Subcutaneous abdominal adipose tissue (tissue), 5 donors: ENCODE results near the gene UGT2B7.
"Not testable (repeated sequence)": the region's sequence is repeated elsewhere in the genome, so short reads cannot be mapped to it uniquely, and the experiment has no call there.

Experiments
- H3K27ac ChIP-seq: one replicate; pipeline ENCODE4 v1.7.0; 2013; ENCODE audit warnings: low read depth, mild to moderate bottlenecking, inconsistent platforms, low read length, moderate library complexity
- H3K27me3 ChIP-seq, 5 donors: one replicate each; pipeline ENCODE4 v1.7.0; 2013; ENCODE audit warnings: low read length in 5 of 5, inconsistent platforms in 1 of 5; ENCODE audit not compliant: control insufficient read depth in 5 of 5, insufficient read depth in 4 of 5
- H3K36me3 ChIP-seq, 5 donors: one replicate each; pipeline ENCODE4 v1.7.0; 2013; ENCODE audit warnings: low read length in 5 of 5; ENCODE audit not compliant: control insufficient read depth in 5 of 5, insufficient read depth in 5 of 5
- H3K4me1 ChIP-seq, 5 donors: one replicate each; pipeline ENCODE4 v1.7.0; 2013; ENCODE audit warnings: low read length in 5 of 5, mild to moderate bottlenecking in 3 of 5, moderate library complexity in 1 of 5; ENCODE audit not compliant: control insufficient read depth in 5 of 5, insufficient read depth in 5 of 5
- H3K4me3 ChIP-seq, 5 donors: one replicate each; pipeline ENCODE4 v1.7.0; 2013; ENCODE audit warnings: low read length in 5 of 5, low read depth in 1 of 5
- H3K9ac ChIP-seq, 5 donors: one replicate each; pipeline ENCODE4 v1.7.0; 2013; ENCODE audit warnings: low read length in 5 of 5, mild to moderate bottlenecking in 4 of 5, moderate library complexity in 3 of 5
- H3K9me3 ChIP-seq, 5 donors: one replicate each; pipeline ENCODE4 v1.7.0; 2013; ENCODE audit warnings: low read length in 5 of 5; ENCODE audit not compliant: control insufficient read depth in 5 of 5
- donor health status: healthy.
- donor health status: healthy.
- donor health status: healthy.
- donor health status: healthy.
- donor health status: healthy.

The UGT2B7 gene

DNA sequence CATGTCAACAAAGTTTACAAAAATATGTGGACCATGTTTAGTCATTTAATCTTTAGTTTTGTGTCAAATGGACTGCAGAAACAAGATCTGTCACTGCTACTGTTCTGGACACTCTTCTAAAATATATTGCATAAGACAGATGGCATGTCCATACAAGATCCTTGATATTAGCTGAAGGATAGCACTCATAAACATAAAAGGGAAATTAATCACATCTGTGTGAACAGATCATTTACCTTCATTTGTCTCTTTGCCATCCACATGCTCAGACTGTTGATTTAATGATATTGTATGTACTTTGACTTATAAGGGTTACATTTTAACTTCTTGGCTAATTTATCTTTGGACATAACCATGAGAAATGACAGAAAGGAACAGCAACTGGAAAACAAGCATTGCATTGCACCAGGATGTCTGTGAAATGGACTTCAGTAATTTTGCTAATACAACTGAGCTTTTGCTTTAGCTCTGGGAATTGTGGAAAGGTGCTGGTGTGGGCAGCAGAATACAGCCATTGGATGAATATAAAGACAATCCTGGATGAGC is at the start of gene UGT2B7:
Gene UGT2B7, plus strand, starts transcription at position 364 of the 546 bp plus-strand sequence. Its CDS starts 47 bp downstream, at position 411.
- Histone ChIP-seq H3K4me1 (no peaks in the 10 kb centered on the region), H3K27me3 (no peaks in the 10 kb centered on the region), H3K27ac (no peak within 1 kb of the TSS), H3K9ac (no peak within 1 kb of the TSS), H3K36me3 (no peaks in the 10 kb centered on the region), H3K4me3 (no peak within 1 kb of the TSS), H3K9me3 (peaks cover 0 to 3% (median 0%) of the 10 kb centered on the region in 5 donors)

DNA sequence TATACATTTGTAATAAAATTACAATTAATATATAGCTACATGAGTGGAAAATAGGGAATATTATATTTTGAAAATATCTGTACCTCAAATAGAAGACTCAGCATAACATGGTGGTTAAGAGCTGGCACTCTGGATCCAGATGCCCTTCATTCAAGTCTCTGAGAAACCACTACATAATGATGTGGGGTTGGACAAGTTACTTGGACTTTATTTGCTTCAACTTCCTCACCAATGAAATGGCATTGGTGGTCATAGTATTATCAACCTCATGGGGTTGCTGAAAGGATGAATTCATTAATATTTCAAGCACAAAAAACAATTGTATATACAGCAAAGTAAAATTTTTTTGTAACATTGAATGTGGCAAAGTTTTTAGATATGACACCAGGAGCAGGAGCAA is 46.4 kb upstream of the UGT2B7 start:
- H3K9ac ChIP-seq, result no peak overlapping the region
- no peak overlapping the region for H3K4me3 ChIP-seq
- H3K27me3 ChIP-seq, result no peaks in the 10 kb centered on the region
- no peaks in the 10 kb centered on the region for H3K9me3 ChIP-seq
- no peaks in the 10 kb centered on the region for H3K36me3 ChIP-seq
- no peaks in the 10 kb centered on the region for H3K4me1 ChIP-seq
- no peak overlapping the region for H3K27ac ChIP-seq

DNA sequence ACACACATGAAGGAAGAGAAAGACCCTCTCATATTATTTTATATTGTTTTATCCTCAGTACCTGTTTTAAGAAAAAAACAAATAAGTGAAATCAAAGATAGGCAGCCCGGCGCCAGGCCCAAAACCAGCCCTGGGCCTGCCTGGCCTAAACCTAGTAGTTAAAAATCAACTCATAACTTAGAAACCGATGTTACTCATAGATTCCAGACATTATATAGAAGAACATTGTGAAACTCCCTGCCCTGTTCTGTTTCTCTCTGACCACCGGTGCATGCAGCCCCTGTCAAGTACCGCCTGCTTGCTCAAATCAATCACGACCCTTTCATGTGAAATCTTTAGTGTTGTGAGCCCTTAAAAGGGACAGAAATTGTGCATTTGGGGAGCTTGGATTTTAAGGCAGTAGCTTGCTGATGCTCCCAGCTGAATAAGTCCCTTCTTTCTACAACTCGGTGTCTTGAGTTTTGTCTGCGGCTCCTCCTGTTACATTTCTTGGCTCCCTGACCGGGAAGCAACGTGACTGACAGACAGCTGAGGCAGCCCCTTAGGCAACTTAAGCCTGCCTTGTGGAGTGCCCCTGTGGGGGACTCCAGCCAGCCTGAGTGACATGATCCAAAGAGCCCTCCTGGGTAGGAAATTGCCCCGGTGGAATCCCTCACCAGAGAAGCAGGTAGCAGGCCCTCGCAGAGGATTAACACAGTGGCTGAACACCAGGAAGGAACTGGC is 45.3 kb upstream of the UGT2B7 start:
- not testable (repeated sequence) for H3K36me3 ChIP-seq, H3K9me3 ChIP-seq, H3K9ac ChIP-seq, H3K27ac ChIP-seq, H3K4me3 ChIP-seq, H3K4me1 ChIP-seq, H3K27me3 ChIP-seq

DNA sequence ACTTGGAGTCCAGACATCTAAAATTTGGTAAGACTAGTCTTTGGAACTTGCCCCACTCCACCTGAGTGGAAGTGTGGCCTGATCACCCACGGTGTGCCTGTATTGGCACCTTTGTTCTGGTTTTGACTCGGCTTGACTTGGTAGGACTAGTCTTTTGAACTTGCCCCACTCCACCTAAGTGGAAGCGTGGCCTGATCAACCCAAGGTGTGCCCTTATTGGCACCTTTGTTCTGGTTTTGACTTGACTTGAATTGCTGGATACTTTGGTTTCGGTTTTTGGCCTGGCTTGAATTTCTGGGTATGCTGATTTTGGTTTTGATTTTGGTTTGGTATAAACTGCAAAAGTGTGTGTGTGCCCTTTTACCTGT is 44.7 kb upstream of the UGT2B7 start:
- H3K4me3 ChIP-seq, result no peak overlapping the region
- no peaks in the 10 kb centered on the region for H3K27me3 ChIP-seq
- H3K9ac ChIP-seq, result no peak overlapping the region
- H3K36me3 ChIP-seq, result no peaks in the 10 kb centered on the region
- no peak overlapping the region for H3K27ac ChIP-seq
- no peaks in the 10 kb centered on the region for H3K9me3 ChIP-seq
- no peaks in the 10 kb centered on the region for H3K4me1 ChIP-seq

DNA sequence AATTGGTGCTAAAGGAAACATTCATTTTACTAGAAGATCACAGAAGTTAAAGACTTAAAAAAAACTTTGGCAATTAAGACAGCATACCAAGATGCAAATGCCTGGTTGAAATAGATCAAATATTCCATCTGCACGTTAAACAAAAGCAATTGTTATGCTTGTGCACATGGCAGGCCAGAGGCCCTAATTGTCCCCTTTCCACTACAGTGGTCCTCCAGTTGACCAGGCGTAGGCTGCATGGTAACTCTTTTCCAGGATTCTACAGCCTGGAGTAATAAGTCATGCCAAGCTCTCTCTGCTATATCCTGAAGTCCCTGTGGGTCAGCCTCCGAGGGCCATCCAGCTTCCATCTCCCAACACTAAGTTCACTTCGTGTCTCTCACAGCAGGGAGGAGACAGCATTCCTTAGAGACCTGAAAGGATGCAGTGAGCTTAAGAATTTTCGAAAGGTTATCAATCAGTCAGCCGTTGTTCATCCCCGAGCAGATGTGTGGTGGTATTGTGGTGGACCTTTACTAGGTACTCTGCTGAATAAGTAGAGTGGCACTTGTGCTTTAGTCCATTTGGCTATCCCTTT is 42.9 kb upstream of the UGT2B7 start:
- H3K4me3 ChIP-seq, H3K27ac ChIP-seq, H3K36me3 ChIP-seq, H3K9me3 ChIP-seq, H3K9ac ChIP-seq, H3K27me3 ChIP-seq, H3K4me1 ChIP-seq: not testable (repeated sequence)

DNA sequence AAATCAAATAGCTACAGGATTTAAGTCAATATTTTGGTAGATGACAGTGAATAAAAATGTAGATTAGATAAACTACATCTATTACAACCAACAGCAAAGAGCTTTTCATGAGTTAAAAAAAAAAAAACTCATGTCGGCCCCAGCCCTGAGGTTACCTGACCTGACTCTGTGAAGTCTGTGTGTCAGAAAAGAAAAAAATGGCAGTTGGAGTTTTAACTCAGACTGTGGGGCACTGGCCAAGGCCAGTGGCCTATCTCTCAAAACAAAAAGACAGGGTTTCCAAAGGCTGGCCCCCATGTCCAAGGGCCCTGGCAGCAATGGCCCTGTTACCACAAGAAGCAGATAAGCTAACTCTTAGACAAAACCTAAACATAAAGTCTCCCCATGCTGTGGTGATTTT is 42.2 kb upstream of the UGT2B7 start:
- not testable (repeated sequence) for H3K27ac ChIP-seq, H3K27me3 ChIP-seq, H3K4me1 ChIP-seq, H3K9ac ChIP-seq, H3K4me3 ChIP-seq, H3K36me3 ChIP-seq, H3K9me3 ChIP-seq

DNA sequence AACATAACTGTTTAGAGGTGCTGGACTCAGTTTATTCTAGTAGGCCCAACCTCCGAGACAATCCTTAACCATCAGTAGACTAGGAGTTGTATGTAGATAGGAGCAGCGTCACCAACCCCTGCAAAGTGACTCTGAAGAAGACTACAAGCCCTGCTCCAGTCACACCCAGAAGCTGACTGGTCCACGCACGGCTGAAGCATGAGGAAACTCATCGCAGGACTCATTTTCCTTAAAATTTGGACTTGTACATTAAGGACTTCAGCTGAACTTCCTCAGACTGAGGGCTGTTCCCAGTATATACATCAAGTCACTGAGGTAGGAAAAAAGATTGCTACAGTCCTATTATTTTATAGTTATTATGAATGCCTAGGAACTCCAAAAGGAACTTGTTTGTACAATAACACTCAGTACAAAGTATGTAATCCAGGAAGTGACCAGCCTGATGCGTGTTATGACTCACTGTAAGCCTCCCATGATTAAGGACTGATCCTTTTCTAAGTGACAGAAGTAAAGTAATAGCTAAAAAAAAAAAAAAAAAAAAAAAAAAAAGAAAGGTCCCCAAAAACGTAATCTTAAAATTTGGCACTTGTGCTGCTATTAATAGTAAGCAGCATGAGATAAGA is 41.6 kb upstream of the UGT2B7 start:
- no peak overlapping the region for H3K4me3 ChIP-seq
- no peaks in the 10 kb centered on the region for H3K27me3 ChIP-seq
- no peaks in the 10 kb centered on the region for H3K36me3 ChIP-seq
- no peak overlapping the region for H3K27ac ChIP-seq
- H3K9ac ChIP-seq, result no peak overlapping the region
- H3K9me3 ChIP-seq, result no peaks in the 10 kb centered on the region
- H3K4me1 ChIP-seq, result no peaks in the 10 kb centered on the region

DNA sequence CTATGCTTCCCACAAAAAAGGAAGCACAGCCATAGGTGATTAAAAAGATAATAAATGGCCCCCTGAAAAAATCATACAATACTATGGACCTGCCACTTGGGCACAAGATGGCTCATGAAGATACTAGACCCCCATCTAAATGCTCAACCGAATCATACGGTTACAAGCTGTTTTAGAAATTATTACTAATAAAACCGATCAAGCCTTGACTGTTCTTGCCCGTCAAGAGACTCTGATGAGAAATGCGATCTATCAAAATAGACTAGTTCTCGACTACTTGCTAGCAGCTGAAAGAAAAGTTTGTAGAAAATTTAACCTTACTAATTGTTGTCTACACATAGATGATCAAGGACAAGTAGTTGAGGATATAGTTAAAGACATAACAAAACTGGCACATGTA is 40.1 kb upstream of the UGT2B7 start:
- H3K9me3 ChIP-seq, result peaks cover 0 to 3% (median 0%) of the 10 kb centered on the region in 5 donors
- no peak overlapping the region for H3K9ac ChIP-seq
- no peaks in the 10 kb centered on the region for H3K27me3 ChIP-seq
- no peak overlapping the region for H3K27ac ChIP-seq
- no peaks in the 10 kb centered on the region for H3K36me3 ChIP-seq
- H3K4me3 ChIP-seq, result no peak overlapping the region
- no peaks in the 10 kb centered on the region for H3K4me1 ChIP-seq

DNA sequence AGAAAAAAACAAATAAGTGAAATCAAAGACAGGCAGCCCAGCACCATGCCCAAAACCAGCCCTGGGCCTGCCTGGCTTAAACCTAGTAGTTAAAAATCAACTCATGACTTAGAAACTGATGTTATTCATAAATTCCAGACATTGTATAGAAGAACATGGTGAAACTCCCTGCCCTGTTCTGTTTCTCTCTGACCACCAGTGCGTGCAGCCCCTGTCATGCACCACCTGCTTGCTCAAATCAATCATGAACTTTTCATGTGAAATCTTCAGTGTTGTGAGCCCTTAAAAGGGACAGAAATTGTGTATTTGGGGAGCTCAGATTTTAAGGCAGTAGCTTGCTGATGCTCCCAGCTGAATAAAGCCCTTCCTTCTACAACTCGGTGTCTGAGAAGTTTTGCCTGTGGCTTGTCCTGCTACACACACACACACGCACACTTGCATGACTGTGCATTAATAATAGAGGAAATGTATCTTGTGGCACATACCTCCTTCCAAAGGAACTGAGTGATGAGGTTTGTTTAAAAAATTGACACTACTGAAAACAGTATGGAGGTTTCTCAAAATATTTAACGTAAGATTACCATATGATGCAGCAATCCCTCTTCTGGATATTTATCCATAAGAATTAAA is 39.2 kb upstream of the UGT2B7 start:
- Histone ChIP-seq H3K4me3 (no peak overlapping the region), H3K9ac (no peak overlapping the region), H3K27ac (no peak overlapping the region), H3K4me1 (no peaks in the 10 kb centered on the region), H3K27me3 (no peaks in the 10 kb centered on the region), H3K9me3 (peaks cover 0 to 3% (median 0%) of the 10 kb centered on the region in 5 donors), H3K36me3 (no peaks in the 10 kb centered on the region)
